ENCODE data around the gene GADD45G. TPM values are rescaled to one million over a fixed set of nuclear protein-coding genes. Genes with fewer than 3 reads are reported as not detected.

The GADD45G gene
- total RNA-seq, 1 donor from 2014 or later = 124 TPM

DNA sequence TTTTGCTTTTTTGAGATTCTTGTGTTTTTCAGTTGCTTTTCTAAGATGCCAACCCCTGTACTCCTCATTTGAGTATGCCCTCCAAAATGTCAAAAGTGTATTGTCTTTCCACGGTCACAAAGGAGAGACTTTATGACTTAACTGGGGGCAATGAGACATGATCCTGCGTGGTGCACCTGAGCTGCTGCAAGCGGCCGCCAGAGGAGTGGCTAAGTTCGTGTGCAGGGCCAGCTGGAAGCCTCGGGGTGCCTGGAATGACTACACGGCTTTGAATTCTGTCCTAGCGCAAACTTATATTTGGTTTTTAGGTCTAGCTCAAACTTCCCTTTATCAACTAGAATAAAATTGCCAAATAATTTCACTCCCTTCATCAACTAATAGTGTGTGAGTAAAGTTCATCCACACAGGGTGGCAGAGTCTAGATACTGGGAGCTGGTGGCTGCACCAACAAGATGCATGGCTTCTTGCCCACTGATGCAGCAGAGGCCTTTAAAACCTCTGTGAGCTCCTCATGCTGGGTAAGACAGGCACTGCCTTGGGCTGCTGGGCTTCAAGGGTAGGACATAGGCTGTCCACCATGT is 4.7 kb downstream of the GADD45G start:
- Mint-ChIP-seq H3K4me1 (ENCODE audit: low read depth, unreplicated experiment) (peaks cover 23% of the 10 kb centered on the region), H3K36me3 (ENCODE audit: unreplicated experiment) (peaks cover 5% of the 10 kb centered on the region), H3K9me3 (ENCODE audit: unreplicated experiment) (peaks cover 27% of the 10 kb centered on the region), H3K27ac (ENCODE audit: unreplicated experiment) (no peak overlapping the region), H3K4me3 (ENCODE audit: unreplicated experiment) (no peak overlapping the region), H3K27me3 (ENCODE audit: unreplicated experiment) (peaks cover 20% of the 10 kb centered on the region)
- DNase-seq = no peak
- TF ChIP-seq, protein P1, sequence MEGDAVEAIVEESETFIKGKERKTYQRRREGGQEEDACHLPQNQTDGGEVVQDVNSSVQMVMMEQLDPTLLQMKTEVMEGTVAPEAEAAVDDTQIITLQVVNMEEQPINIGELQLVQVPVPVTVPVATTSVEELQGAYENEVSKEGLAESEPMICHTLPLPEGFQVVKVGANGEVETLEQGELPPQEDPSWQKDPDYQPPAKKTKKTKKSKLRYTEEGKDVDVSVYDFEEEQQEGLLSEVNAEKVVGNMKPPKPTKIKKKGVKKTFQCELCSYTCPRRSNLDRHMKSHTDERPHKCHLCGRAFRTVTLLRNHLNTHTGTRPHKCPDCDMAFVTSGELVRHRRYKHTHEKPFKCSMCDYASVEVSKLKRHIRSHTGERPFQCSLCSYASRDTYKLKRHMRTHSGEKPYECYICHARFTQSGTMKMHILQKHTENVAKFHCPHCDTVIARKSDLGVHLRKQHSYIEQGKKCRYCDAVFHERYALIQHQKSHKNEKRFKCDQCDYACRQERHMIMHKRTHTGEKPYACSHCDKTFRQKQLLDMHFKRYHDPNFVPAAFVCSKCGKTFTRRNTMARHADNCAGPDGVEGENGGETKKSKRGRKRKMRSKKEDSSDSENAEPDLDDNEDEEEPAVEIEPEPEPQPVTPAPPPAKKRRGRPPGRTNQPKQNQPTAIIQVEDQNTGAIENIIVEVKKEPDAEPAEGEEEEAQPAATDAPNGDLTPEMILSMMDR (IDR thresholded peaks at IDR 0.05; ENCODE audit: partially characterized antibody, unreplicated experiment) = no peak

DNA sequence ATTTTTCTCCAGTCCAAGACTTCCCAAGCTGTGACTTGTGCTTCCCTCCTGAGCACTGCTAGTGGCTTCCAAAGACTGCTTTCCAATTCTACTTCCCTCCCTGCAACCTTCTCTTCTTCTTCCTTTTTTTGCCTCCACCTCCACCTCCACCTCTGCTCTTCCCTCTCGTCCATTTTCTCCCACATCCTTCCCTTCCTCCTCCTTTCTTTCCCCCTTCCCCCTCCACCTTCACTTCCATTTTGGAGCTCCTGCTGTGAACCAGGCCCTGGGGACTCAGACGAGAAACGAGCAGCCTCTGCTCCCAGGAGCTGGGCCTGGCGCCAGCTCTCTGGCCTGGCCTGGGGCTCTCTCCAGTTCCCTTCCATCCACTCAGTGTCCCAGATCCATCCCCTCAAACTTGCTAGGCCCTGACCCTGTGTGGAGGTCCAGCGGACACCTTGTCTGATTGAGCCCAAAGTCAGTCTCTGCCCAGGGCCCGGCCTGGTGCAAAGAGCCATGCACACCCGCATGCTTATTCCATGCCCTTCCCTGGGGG is 5.6 kb downstream of the GADD45G start:
- H3K27ac Mint-ChIP-seq (ENCODE audit: unreplicated experiment) = no peak overlapping the region
- peaks cover 5% of the 10 kb centered on the region for H3K36me3 Mint-ChIP-seq (ENCODE audit: unreplicated experiment)
- H3K9me3 Mint-ChIP-seq (ENCODE audit: unreplicated experiment) = peaks cover 19% of the 10 kb centered on the region
- H3K4me3 Mint-ChIP-seq (ENCODE audit: unreplicated experiment) = no peak overlapping the region
- peaks cover 15% of the 10 kb centered on the region for H3K27me3 Mint-ChIP-seq (ENCODE audit: unreplicated experiment)
- TF ChIP-seq, protein P1 (IDR thresholded peaks at IDR 0.05; ENCODE audit: partially characterized antibody, unreplicated experiment) = no peak
- peaks cover 23% of the 10 kb centered on the region for H3K4me1 Mint-ChIP-seq (ENCODE audit: low read depth, unreplicated experiment)
- DNase-seq = no peak

DNA sequence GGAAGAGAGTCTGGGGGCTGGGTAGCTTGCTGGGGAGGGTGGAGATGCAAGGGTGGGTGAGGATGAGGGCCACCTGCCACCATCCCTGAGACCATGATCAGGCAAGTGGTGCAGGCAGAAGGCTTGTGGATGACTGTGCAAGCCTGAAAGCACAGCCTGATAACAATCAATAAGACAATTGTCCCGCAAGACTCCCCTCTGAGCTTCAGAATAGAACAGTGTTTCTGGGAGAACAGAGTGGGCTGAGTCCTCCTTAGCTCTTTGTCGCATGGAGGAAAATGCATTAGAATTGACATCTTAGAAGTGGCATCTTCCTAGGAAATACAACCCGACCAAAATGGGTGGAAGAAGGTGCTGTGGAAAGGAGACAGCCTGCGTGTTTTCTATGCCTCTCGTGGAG is 6.6 kb downstream of the GADD45G start:
- TF ChIP-seq, protein P1 (IDR thresholded peaks at IDR 0.05; ENCODE audit: partially characterized antibody, unreplicated experiment) = no peak
- Mint-ChIP-seq H3K9me3 (ENCODE audit: unreplicated experiment) (peaks cover 13% of the 10 kb centered on the region), H3K27ac (ENCODE audit: unreplicated experiment) (peak overlapping the region; percentile 49), H3K36me3 (ENCODE audit: unreplicated experiment) (peaks cover 5% of the 10 kb centered on the region), H3K4me3 (ENCODE audit: unreplicated experiment) (peak overlapping the region; percentile 27), H3K4me1 (ENCODE audit: low read depth, unreplicated experiment) (peaks cover 25% of the 10 kb centered on the region), H3K27me3 (ENCODE audit: unreplicated experiment) (peaks cover 18% of the 10 kb centered on the region)
- DNase-seq = no peak

DNA sequence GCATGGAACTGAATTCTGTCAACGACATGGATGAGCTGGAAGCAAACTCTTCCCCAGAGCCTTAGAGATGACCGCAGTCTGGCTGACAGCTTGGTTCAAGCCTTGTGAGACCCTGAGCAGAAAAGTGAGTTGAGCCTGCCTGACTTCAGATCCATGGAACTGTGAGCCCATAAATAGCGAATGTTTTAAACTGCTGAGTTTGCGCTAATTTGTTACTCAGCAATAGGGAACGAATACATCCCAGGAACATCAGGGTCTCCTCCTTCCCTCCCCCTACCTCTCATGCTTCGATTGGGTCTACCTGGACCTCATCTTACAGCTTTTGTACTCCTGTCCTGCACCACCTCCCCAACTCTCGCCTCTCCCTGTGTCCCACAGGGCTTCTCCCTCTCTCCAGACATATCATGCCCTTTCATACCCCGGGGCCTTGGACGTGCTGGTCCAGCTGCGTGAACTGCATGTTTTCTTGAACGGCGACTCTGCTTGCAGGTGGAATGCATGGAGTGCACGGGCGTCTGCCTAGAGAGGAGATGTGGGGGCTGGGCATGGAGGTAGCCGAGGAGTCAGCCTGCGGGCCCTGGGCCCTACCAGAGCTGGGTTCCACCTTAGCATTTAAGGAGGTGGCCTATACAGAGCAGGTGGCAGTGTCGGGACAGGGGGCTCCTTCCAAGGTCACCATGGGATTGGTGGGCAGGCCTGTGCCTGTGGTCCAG is 7.9 kb downstream of the GADD45G start:
- no peak overlapping the region for H3K4me3 Mint-ChIP-seq (ENCODE audit: unreplicated experiment)
- H3K27me3 Mint-ChIP-seq (ENCODE audit: unreplicated experiment) = peaks cover 9% of the 10 kb centered on the region
- peaks cover 17% of the 10 kb centered on the region for H3K4me1 Mint-ChIP-seq (ENCODE audit: low read depth, unreplicated experiment)
- TF ChIP-seq, protein P1 (IDR thresholded peaks at IDR 0.05; ENCODE audit: partially characterized antibody, unreplicated experiment) = no peak
- H3K36me3 Mint-ChIP-seq (ENCODE audit: unreplicated experiment) = peaks cover 5% of the 10 kb centered on the region
- peaks cover 2% of the 10 kb centered on the region for H3K9me3 Mint-ChIP-seq (ENCODE audit: unreplicated experiment)
- H3K27ac Mint-ChIP-seq (ENCODE audit: unreplicated experiment) = no peak overlapping the region
- no peak for DNase-seq
